ENCODE measurements around the gene ZNF787.
"Not testable (repeated sequence)": the region's sequence is repeated elsewhere in the genome, so short reads cannot be mapped to it uniquely, and the experiment has no call there.

ZNF787 gene

GRCh38 chr19:56119582-56119978 lies 1.5 kb downstream of the ZNF787 start:
- DNase-seq: no peak

DNA sequence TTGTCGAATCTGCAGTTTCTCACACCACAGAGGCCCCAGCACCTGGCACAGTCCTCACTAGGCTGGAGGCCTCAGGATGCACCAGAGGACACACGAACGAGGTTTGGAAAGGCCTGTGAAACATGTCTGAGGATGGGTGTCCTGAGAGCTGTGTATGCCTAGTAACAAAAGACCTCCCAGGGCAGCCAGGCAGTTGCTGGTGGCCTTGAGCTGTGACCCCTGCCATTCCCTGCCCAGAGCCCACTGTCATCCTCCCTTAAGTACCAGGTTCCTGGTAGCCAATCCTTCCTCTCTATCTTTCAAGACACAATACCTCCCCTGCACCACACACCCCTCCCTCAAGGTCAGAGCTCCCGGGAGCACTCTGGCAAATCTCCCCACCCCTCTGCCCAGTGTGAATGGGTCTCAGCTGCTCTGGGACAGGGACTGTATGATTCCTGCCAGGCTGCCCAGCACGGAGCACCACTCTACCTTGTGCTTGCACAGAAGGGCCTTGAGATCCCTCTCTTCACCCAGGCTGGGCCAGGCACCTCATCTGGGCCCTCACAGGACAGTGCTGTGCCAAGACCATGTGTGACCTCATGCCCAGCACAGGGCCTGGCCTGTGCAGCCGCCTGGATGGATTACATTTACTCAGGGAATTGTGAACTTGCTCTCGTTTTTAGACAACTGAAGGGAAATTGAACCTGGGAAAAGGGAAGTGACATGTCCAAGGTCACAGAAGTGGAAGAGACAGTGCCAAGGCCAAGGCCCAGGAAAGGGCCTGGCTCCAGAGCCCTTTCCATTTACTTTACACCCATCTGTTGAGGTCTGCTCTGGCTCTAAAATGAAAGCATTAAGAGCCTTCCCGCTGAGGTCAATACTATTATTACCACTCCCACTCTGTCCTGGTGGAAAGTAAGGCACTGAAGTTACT lies 2.2 kb downstream of the ZNF787 start:
- DNase-seq: no peak

DNA sequence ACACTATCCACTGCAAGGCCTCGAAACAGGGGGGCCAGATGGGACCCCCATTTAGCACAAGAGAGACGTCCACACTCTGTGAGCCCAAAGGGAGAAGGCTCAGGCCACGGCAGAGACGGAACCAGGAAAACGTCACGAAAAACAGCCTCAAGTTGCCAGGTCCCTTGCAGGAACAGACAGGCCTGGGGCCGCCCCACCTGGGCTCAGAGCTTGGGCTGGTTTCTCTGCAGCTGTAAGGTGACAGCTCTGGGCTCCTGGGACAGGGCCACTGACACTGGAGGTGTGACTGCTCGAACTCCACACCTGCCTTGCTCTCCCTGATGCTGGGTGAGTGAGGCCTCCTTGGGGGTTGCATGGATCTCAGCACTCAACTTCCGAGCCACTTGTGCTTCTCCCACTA lies 3.2 kb downstream of the ZNF787 start:
- DNase-seq: no peak

DNA sequence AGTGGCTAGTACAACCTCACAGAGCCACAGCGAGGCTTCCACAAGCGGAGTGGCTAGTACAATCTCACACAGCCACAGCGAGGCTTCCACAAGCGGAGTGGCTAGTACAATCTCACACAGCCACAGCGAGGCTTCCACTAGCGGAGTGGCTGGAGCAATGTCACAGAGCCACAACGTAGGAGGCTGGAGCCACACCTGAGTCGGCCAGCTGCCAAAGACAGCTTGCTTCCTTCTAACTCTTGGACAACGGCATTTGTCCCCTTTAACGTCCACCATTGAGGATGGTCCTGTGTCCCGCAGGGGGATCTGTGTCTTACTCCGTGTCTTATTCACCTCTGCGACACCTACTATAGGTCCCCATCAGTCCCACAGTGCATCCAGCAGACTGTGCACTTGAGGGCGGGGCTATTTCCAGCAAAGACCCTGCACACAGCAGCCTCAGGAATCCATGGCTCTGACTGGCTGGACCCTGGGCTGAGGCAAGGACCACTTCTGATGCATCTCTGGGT lies 3.7 kb downstream of the ZNF787 start:
- no peak for DNase-seq

- no peak for DNase-seq
Measured at GRCh38 chr19:56116606-56117005, 4.5 kb downstream of the ZNF787 start.

GRCh38 chr19:56115490-56115889 lies 5.6 kb downstream of the ZNF787 start:
- no peak for DNase-seq

GRCh38 chr19:56114778-56115110 lies 6.4 kb downstream of the ZNF787 start:
- DNase-seq: no peak

- no peak for DNase-seq
Measured at GRCh38 chr19:56114051-56114777, 6.9 kb downstream of the ZNF787 start.

DNA sequence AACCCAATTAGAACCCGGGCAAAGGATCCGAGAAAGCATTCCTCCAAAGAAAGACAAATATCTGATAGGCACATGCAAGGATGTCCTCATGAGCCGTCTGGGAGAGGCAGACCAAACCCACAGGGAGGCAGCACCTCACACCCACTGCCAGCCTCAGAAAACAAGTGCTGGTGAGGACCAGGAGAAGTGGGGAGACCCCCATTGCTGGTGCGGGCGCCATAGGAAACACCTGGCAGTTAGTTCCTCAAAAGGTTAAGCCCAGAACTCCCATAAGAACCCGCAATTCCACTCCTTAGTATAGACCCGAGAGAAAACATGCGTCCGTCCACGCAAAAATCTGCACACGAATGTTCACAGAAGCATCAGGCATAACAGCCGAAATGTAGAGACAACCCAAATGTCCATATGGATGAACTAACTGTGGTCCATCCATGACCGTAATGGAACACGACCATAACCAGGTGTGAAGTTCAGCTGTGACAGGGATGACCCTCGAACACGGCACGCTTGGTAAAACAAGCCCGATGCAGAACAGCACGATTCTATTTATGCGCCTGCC lies 7.9 kb downstream of the ZNF787 start:
- DNase-seq: no peak

DNA sequence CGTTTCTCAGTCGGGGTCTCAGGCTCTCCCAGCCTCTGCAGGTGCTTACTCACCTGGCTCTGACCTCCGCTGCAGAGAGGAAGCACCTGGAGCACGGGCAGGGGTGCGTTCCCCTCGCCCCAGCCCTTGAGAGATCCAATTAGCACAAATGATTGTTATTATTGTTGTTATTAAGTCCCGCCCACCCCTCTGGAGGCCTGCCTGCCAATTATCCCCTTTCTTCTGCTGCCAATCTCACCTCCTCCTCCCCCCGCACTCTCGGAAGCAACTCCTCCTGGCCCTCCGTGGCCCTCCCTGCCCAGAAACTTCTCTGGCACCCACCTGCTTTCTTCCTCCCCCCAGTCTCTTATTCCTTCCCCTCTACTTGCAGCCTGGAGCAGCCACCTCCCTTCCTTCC lies 8.8 kb downstream of the ZNF787 start:
- DNase-seq: no peak

GRCh38 chr19:56111601-56112312 lies 9.3 kb downstream of the ZNF787 start:
- DNase-seq: peak in 1 of 2 donors; percentile 19

DNA sequence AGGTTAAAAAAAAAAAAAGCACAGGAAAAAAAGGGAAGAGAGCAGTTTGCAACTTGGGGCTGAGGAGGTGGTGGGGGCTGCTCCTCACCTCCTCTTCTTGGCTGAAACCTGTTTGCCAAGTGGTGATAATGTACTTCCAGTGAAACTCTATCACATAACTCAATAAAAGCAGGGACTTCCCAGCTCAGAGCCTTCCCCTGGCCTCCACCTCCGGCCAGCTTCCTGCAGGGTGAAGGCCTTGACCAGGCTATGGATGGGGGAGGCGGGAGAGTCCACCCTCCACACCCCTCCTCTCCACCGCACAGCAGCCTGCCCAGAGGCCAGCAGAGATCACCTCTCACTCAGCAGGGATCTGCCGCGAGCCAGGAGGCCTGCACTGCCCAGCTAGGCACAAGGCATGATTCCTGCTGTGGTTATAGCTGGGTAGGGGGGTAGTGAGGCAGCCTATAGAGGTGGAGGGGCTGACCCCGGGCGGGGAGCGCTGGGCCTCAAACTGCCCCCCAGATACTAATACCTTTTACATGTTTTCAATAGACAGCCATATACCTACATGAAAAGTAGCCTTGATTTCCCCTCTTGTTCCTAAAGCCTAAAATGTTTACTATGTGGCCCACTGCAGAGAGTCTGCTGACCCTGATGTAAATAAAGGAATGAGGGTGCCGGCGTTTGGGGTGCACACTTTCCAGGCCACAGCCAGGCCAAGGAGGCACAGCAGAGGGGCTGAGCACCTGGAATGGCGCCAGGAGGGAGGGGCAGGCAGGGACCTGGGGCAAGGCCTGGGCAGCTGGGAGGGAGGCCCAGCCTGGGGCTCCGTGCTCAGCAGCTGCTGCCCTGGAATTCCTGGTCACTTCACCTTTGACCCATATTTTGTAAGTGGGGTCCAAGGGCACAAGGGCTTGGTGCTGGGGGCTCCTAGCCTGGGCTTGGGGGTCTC lies 10.3 kb downstream of the ZNF787 start:
- no peak for DNase-seq

DNA sequence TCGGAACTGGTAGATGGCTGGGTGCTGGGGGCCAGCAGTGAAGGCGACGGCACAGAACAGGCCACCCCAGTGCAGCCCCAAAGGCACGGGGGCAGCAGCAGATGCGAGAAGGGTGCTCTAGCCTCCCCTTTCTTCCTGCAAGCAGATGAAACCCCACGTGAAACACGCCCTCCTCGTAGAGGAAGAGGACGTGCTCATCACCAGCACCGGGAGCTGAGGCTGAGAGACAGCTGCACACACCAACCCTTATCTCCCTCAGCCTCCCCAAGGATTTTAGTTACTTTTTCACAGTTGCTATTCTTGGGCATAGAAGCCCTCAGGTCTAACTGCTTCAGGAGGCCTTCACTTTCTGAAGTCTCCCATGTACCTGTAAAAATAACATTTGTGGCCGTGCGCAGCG lies 11.9 kb downstream of the ZNF787 start:
- no peak for DNase-seq

DNA sequence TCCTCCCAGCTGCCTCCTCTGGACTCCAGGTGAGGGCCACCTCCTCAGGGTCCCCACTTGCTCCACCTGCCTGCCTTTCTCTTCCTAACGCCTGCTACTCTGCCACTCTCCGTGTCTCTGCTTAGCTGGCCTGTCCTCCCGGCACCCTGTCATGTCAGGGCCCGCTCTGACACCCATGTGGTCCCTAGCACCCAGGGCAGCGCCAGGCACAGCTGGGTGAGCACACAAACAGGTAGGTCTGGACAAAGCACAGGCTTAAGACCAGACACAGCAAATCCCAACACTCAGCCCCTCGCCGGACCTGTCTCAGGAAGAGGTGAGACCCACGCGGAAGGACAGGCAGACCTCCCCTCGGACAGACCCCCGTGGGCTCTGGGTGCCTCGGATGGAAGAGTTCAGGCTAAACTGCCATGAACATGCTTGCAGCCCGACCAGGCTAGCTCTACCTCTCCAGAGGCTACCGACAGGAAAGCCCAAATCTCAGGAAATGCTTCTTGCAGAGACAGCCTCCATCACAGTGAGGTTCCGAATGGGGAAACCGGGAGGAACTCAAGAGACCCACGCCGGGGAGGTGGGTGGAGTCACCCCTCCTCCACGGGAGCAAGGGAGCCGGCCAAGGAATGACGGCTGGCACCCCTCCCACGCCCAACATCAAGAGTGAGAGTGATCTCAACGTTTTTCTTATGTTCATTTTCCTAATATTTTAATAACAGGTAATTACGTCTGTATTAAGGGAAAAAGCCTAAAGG lies 12.5 kb downstream of the ZNF787 start:
- DNase-seq: no peak

DNA sequence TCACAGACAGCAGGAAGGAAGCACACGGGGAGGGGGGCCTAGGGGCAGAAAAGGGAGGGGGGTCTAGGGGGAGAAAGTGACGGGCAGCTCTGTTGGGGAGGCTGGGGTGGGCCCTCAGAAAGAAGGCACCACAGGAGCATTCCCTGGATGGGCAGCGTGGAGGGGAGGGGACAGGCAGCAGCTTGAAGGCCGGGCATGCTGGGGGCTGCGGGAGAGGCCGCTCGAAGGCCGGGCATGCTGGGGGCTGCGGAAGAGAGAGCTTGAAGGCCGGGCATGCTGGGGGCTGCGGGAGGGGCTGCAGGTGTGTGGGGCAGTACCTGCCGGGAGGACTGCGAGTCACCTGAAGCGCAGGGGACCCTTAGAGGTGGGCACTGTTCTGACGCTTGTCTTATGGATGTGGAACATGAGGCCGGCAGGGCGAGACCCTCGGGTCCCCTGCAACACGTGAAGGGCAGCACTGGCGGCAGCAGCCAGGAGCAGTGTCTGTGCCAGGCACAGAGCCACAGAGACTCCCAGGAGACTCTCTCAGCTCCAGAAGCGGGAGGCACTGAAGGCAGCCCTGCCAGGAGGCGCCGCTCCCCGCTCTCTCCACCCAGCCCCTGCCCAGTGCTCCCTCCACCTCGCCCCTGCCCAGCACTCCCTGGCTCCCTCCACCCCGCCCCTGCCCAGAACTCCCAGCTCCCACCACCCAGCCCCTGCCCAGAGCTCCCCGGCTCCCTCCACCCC lies 13.3 kb downstream of the ZNF787 start:
- DNase-seq: no peak

- DNase-seq: no peak
Measured at GRCh38 chr19:56106993-56107392, 14.1 kb downstream of the ZNF787 start.

DNA sequence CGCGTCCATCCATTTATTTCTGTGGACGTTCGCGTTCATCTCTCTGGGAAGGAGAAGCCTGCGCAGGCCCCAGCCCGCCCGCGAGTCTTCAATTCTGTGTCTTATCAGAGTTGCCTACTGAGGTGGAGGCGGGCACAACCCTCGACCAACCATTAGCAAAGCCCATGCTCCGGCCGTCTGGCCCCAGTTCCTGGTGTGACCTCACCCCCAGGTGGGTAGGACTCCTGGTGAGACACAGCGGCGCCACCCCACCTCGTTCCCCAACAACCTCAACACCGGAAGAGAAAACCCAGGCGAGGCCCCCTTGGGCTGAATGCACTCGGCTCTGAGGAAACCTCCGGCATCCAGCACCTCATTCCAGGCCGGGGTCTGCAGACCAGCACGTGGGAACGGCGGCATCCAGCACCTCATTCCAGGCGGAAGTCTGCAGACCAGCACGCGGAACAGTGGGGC lies 14.7 kb downstream of the ZNF787 start:
- no peak for DNase-seq

GRCh38 chr19:56105831-56106396 lies 15.2 kb downstream of the ZNF787 start:
- DNase-seq: not testable (repeated sequence)

GRCh38 chr19:56105090-56105701 lies 15.9 kb downstream of the ZNF787 start:
- peak; percentile 46 to 52 for DNase-seq

DNA sequence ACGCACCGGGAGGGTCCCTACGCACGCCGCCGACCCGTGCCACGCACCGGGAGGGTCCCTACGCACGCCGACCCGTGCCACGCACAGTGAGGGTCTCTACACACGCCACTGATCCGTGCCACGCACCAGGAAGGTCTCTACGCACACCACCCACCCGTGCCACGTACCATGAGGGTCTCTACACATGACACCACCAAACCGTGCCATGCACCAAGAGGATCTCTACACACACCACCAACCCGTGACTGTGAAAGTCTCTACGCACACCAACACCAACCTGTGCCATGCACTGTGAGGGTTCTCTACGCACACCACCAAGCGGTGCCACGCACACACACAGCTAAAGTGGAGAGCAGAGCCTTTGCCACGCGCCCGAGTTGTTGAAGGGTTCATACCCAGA lies 16.7 kb downstream of the ZNF787 start:
- no peak for DNase-seq
